GM21423 (cell line): ENCODE data around the gene SMC3.
"Not testable (repeated sequence)": the region's sequence is repeated elsewhere in the genome, so short reads cannot be mapped to it uniquely, and the experiment has no call there.

Experiments
- ATAC-seq: cut with Tn5 transposase; IDR thresholded peaks from one replicate; pipeline ENCODE4 v1.9.1; 2021; ENCODE audit warnings: mild to moderate bottlenecking, moderate library complexity; ENCODE audit not compliant: unreplicated experiment

The SMC3 gene

DNA sequence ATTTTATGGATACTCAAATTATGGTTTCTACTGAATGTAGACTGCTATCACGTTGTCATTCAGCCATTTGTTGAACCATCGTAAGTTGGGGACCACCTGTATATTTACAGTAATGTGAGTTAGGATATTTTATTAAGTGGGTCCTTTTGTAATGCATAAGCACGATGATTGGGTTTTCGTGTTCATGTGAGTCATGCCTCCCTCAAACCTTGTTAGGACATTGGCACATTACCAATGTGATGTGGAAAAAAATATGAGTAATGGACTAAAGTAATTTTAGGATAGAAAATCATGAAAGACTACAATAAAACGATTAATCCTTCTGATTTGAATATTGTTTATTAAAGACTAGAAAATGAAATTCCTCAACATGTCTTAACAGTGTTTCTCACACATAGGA, 8.7 kb downstream of the SMC3 start:
- ATAC-seq: no peak

DNA sequence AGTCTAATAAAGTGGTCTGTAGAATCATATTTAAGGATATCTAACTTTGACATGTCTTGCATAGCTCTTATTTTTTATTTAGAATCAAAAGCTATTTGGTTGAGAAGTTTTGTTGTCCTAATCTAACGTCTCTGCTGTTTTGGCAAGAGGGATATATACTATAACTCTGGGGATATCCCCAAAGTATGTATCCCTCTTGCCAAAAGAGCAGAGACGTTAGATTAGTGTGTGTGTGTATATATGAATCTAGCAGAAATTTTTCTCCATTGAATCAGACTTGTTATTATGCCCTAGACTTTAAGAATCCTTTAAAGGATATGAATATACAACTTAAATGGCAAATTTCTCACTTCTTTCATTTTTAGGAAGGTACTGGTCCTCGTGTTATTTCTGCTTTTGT, 9.6 kb downstream of the SMC3 start:
- no peak for ATAC-seq

DNA sequence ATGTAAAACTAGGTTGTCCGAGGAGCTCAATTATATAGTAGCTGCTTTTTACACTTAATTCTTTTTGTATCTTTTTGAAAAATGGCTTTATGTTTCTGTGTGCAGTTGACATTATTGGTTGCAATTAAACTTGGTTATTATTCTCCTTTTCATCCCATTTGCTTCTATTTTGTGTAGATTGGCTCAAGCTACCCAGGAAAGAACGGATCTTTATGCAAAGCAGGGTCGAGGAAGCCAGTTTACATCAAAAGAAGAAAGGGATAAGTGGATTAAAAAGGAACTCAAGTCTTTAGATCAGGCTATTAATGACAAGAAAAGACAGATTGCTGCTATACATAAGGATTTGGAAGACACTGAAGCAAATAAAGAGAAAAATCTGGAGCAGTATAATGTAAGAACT, 16.5 kb downstream of the SMC3 start:
- ATAC-seq: no peak

DNA sequence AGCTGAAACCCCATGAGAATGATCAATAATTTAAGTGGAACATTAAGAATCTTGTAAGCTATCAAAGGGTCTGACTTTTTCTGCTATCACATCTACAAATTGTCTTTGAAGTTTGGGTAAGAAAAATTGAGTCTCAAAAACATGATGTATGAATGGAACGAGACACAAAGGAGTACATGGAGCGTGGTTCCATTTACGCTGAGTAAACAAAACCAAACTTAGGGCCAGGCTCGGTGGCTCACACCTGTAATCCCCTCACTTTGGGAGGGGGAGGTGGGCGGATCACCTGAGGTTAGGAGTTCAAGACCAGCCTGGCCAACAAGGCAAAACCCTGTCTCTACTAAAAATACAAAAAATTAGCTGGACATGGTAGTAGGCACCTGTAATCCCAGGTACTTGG, 24.3 kb downstream of the SMC3 start:
- ATAC-seq: no peak

DNA sequence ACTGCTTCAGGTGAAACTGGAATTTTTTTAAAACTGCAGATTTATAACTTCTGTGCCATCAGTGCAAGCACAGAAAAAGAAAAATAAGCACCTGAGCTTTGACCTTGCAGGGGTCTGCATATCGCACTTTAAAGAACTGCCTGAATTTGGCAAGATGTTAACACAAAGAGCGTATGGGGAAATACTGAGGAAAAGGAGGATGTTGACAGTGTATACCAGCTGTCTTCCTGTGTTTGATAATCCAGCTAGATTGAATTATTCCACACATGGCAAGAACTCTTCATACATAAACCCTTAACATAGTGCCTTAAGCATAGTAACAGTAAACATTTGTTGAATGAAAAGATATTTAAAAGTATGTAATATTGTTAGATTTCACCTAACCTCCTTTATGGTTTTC, 30.0 kb downstream of the SMC3 start:
- ATAC-seq: no peak

DNA sequence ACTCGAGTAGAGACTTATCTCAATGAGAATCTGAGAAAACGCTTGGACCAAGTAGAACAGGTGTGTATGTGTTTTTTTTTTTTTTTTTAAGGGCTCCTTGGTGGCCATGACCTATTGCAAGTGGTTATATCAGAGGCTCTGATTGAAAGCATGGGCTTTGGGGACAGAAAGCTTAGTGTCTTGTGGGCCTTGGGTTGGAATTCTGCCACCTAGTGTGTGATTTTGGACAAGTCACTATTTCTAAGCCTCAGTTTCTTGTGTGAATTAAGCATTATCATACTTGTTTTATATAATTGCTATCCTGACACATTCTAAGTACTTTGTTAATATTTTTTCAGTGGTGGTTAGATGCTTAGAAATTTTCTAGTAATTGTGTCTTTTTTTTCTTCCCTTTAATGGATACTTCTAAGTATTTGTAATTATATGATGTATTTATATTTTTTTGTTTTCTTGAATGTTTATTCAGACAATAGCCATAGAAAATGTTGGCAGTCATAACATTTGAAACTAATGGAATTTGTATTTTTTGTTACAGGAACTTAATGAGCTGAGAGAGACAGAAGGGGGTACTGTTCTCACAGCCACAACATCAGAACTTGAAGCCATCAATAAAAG, 33.1 kb downstream of the SMC3 start:
- ATAC-seq: no peak

DNA sequence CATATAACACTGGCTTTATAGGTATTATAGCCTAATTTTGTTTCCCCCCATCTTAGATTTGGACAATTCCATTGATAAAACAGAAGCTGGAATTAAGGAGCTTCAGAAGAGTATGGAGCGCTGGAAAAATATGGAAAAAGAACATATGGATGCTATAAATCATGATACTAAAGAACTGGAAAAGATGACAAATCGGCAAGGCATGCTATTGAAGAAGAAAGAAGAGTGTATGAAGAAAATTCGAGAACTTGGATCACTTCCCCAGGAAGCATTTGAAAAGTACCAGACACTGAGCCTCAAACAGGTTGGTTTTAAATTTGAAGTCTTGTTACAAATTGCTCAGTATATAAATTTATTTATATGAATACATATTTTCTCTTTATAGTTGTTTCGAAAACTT, 34.1 kb downstream of the SMC3 start:
- no peak for ATAC-seq

DNA sequence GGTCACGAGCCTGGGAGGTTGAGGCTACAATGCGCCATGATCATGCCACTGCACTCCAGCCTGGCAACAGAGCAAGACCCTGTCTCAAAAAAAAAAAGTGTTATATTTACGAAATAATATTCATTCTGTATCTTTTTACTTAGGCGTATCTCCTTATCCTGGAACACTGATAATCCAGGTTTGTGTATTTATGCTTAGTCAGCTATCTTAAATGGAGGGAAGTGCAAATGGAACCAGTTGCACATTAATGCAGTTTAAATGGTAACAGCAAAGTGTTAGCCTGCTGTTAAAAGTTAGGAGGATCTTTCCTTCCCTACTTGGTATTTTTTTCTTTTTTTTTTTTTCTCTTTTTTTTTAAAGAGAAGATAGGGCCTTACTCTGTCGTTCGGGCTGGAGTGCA, 40.6 kb downstream of the SMC3 start:
- no peak for ATAC-seq

DNA sequence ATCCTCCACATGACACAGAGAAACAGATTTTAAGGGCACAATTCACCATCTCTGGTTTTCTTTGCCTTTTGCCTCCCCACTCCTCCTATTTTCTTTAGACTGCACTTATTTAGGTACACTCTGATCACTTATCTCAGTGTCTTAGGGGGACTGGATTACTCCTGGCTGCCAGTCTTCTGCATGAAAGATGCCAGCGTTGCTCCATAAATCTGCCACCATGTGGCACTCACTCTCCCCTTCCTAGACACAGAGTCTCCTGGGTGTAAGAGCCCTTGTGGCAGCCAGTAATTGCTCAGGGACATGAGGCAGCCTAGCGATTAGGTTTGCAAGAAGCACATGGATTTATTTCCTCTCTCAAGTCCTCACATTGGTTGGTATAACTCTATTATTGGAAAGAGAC, 42.1 kb downstream of the SMC3 start:
- ATAC-seq: no peak

DNA sequence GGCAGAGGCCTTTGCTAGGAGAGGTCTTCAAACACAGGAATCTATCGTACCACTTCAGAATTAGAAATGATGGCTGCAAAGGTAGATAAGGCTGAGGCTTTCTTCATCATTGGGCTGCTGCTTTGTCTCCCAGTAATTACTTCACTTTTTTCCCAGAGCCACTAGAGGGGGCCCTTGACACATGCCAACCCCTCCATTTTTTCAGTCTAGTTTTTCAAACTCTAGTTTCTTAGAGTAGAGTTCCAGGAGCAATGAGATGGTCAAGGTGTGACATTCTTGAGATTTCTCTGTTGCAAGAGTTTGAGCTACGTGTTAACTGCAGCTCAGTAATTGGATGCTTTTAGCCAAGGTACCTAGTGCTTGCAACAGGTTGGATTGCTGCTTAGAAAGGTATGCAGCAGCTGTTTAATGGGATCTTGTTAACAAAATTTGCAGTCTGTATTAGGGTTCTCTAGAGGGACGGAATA, 42.8 kb downstream of the SMC3 start:
- no peak for ATAC-seq

DNA sequence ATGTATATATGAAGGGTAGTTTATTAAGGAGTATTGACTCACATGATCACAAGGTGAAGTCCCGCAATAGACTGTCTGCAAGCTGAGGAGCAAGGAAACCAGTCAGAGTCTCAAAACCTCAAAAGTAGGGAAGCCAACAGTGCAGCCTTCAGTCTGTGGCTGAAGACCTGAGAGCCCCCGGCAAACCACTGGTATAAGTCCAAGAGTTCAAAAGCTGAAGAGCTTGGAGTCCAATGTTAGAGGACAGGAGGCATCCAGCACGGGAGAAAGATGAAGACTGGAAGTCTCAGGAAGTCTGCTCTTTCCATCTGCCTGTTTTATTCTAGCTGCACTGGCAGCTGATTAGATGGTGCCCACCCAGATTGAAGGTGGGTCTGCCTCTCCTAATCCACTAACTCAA, 43.3 kb downstream of the SMC3 start:
- ATAC-seq: not testable (repeated sequence)

DNA sequence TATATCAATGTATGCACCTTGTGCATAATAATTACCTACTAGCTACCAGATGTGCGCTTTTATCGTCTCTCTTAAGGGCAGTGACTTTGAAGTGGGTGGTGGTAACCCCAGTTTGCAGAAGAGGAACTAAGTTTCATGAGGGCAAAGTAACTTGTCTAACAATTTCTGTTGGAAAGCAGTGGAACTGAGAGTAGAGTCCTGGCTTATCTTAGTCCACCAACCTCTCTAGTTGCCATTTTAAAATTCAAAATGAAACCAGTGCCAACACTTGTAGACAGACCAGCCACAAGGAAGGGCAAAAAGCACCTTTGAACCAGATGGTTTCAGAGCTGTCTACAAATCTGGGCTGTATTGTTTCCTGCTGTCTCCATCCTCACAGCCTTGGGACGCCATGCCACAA, 44.6 kb downstream of the SMC3 start:
- peak; percentile 49 for ATAC-seq

DNA sequence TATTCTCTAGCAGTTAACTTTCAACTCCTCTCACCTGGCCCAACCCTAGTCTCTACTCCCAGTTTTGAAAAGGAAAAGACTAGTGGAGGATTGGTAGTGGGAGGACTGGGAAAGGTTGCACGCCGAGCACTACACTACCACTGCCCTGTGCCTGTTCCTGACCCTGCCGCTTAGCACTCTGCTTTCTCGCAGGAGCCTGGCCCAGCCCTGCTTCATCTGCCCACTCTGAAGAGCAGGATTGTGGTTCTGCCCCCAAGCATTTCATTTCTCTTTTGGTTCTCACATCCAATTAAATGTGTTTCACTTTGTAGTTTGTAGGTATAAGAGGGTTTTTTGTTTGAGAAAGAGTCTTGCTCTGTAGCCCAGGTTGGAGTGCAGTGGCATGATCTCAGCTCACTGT, 45.1 kb downstream of the SMC3 start:
- ATAC-seq: peak; percentile 1

DNA sequence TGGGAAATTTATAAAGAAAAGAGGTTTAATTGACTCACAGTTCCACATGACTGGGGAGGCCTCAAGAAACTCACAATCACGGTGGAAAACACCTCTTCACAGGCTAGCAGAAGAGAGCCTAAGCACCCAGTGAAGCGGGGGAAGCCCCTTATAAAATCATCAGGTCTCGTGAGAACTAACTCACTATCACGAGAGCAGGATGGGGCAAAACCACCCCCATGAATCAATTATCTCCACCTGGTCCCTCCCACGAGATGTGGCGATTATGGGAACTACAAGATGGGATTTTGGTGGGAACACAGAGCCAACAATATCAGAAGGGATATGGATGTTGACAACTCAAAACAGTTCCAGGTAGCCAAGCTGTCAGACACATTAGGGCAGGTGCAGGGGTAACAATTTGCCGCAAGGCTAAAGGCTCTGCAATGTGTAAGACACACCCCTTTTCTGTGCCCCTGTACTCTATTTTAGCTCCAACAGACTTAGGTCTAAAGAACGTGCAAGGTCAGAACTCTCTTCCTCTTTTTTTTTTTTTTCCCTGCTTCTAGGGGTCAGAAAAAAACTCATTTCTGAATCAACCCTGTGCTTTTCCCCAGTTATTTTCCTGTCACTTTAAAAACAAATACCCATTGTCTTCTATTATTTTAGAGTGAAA, 46.0 kb downstream of the SMC3 start:
- no peak for ATAC-seq

DNA sequence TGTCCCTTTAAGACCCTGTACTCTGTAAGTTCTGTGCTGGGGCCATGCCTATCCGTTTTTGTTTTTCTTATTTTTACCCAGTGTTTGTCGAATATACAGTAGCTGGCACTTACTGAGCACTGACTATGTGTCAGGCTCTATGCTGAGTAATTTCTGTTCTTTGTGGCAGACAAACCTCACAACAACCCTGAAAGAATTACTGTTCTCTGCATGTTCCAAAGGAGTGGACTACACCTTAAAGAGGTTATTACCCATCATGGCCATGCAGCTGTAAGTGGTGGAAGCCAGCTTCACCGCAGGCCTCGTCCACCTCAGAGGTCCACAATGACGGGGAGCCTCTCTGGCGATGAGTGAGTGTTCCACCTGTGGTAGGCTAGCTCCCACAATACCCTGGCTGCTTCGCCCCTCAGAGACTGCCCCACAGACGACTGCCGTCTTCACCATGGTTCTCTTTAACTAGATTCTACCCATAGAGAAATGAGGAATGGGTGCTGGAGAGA, 46.6 kb downstream of the SMC3 start:
- peak; percentile 41 for ATAC-seq

DNA sequence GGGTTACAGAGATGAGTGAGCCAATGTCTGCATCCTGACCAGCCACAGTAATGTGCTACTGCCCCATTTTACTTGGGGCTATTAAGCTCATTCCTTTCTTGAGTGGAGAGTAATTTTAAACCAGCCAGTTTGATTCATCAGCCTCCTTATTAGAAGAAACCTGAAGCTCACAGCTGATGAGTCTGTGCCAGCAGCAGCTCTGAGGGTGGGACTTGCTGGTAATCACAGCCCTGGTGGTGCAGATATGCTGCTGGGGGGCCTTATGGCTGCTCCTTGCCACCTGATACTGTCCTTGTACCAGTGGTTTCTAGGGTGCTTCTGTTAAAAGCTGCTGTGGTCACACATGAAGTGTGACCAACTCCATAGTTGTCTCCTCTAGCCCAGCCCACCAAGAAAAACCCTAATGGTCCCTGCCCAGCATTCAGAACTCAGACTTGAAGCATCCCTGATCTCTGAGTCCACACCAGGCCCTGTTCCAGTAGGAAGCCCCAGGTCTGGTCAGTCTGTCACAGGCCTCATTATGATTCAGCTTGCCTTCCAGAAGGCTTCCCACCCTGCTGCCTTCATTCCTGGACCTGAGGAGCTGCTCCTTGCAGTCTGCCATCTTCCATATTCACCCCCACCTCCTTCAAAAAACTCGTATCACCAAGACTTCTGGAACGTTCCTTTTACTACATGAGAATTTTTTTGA, 47.7 kb downstream of the SMC3 start:
- no peak for ATAC-seq

DNA sequence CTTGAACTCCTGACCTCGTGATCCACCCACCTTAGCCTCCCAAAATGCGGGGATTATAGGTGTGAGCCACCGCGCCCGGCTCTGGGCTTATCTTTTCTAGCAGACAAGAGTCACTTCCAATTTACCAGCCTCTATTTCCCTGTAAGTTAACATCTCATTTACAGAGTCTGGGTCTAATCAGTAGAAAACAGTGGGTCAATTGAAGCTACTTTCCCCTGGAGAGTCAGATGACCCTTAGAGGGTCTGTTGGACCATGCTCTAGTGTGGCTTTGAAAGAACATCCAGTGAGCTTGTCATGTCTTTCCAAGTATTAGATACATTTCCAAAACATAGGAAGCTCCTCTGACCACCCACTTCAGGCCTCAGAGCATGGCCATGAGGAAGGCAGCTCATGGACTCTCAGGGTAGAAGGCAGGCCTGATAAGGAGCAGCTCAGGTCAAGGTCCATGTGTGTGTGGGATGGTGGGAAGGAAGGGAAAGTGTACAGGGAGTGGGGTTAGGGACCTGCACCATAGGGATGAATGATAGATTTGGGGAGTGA, 49.1 kb downstream of the SMC3 start:
- ATAC-seq: no peak

DNA sequence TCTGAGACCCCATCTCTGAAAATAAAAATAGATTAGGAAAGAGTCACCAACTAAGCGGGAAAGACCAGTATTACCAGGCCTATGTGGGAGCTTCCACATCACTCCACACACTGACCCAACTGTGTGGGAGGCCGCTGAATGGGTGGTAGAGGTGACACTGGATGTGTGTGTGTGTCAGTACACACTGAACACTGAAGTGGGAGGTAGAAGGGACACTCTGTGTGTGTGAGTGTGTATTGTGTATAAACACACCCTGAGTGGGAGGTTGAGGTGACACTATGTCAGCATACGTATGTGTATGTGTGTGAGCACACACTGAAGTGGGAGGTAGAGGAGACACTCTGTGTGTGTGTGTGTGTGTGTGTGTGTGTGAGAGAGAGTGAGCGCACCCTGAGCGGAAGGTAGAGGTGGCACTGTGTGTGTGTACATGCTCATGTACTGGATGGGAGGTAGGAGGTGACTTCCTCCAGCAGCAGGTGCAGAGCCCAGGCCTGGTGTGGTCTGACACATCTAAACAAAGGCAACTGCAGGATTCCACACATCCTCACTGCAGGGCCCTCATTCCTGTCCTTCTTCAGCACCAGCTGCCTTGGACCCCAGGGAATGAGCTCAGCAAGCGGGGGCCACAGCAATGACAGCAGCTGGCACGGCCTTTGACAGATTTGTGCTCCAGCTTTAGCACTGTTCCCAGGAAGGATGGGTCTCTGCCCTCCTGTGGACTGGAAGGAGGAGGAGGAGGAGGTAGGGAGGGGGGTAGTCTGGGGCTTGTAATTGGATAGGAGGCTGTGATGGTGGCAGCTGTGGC, 50.1 kb downstream of the SMC3 start:
- no peak for ATAC-seq

DNA sequence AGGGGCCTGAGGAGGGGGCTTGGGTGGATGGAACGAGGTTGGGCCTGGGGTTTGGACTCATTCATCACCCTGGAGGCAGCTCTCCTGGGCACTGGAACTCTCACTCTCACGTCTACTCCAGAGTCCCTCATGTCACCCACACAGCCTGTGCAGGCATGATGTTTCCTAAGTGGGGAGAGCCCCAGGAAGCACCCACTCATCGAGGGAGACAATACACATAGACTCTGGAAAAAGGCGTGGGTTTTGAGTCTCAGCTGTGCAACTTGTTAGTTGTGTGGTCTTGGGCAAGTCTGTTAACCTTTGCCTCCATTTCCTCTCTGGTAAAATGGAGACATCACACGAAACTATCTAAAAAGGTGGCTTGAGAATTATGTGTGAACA, 50.7 kb downstream of the SMC3 start:
- ATAC-seq: no peak

DNA sequence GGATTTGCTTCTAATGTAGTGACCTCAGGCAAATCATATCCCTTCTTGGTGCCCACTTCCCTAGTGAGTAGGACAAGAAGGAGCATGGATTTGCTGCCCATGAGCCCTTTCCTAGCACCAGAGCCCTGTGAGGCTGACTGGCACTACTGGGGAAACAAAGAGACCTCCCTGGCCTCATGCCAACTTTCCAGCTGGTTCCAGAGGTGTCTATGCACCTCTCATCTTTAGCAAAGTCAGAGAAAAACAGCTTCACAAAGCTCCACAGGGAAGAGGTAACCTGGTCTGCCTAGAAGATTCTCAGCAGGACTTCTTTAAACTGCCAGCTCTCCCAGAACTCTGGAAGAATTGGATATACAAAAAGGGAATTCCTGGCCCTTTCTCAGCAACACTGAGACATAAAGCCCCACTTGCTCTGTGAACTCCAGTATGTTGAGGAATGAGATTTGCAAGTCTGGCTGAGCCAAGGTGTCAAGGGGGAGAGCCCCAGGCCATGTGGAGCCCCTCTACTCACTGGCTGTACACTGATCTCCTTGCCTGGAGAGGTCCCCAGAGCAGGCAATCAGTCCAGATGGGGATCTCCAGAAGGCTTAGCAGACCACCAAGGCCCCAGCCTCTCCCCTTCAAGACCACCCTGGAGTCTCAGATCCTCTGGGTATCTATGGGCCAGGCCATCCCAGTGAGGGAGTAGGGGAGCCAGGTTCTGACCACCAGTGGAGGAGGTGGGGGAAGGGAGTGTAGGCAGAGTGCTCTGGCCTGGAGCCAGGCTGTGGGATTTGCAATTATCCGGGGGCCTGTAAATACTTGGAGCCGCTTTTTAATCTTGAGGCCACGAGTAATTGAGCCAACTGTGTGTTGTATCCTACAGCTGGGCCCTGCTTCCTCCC, 52.3 kb downstream of the SMC3 start:
- ATAC-seq: no peak
